ENCODE measurements around the gene GCNA. TPM values are rescaled to one million over a fixed set of nuclear protein-coding genes. Genes with fewer than 3 reads are reported as not detected.

The GCNA gene
- total and polyA plus RNA-seq, 2 experiments from 2014 or later: 1.2 to 1.5 TPM

- H3K9me2 ChIP-seq (ENCODE audit: insufficient read depth): no peaks in the 10 kb centered on the region
- Mint-ChIP-seq H3K27me3 (ENCODE audit: insufficient read depth, low read depth, poor library complexity) (peaks cover 2% of the 10 kb centered on the region), H3K4me3 (no peak overlapping the region), H3K27ac (no peak overlapping the region), H3K4me1 (peaks cover 25% of the 10 kb centered on the region), H3K36me3 (ENCODE audit: low read depth) (peaks cover 48% of the 10 kb centered on the region), H3K9me3 (peaks cover 4% of the 10 kb centered on the region; the same call in 1 of the 3 replicates)
- H3K79me2 ChIP-seq (replicated peaks; ENCODE audit: insufficient read depth): peaks cover 98% of the 10 kb centered on the region
- no peak for ATAC-seq
- TF ChIP-seq ZNF114 (CRISPR knock-in tag; IDR thresholded peaks at IDR 0.05) (no peak), EZH2phosphoT487 (IDR thresholded peaks at IDR 0.05; ENCODE audit: unreplicated experiment) (no peak), CREB1 (CRISPR knock-in tag; IDR thresholded peaks at IDR 0.05; ENCODE audit: low read depth) (no peak), NANOG (IDR thresholded peaks at IDR 0.05; ENCODE audit: borderline replicate concordance) (no peak), EZH2 (IDR thresholded peaks at IDR 0.05; ENCODE audit: low read depth, unreplicated experiment) (no peak), POLR2AphosphoS5 (IDR thresholded peaks at IDR 0.05; ENCODE audit: low read depth) (no peak), JUNB (IDR thresholded peaks at IDR 0.05; ENCODE audit: unreplicated experiment) (no peak), STAT1 (IDR thresholded peaks at IDR 0.05; ENCODE audit: unreplicated experiment) (no peak), ZNF331 (CRISPR knock-in tag; IDR thresholded peaks at IDR 0.05; ENCODE audit: low read depth) (no peak)
- TF ChIP-seq, protein P1, sequence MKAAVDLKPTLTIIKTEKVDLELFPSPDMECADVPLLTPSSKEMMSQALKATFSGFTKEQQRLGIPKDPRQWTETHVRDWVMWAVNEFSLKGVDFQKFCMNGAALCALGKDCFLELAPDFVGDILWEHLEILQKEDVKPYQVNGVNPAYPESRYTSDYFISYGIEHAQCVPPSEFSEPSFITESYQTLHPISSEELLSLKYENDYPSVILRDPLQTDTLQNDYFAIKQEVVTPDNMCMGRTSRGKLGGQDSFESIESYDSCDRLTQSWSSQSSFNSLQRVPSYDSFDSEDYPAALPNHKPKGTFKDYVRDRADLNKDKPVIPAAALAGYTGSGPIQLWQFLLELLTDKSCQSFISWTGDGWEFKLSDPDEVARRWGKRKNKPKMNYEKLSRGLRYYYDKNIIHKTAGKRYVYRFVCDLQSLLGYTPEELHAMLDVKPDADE (IDR thresholded peaks at IDR 0.05): no peak
- TF ChIP-seq, protein P2, sequence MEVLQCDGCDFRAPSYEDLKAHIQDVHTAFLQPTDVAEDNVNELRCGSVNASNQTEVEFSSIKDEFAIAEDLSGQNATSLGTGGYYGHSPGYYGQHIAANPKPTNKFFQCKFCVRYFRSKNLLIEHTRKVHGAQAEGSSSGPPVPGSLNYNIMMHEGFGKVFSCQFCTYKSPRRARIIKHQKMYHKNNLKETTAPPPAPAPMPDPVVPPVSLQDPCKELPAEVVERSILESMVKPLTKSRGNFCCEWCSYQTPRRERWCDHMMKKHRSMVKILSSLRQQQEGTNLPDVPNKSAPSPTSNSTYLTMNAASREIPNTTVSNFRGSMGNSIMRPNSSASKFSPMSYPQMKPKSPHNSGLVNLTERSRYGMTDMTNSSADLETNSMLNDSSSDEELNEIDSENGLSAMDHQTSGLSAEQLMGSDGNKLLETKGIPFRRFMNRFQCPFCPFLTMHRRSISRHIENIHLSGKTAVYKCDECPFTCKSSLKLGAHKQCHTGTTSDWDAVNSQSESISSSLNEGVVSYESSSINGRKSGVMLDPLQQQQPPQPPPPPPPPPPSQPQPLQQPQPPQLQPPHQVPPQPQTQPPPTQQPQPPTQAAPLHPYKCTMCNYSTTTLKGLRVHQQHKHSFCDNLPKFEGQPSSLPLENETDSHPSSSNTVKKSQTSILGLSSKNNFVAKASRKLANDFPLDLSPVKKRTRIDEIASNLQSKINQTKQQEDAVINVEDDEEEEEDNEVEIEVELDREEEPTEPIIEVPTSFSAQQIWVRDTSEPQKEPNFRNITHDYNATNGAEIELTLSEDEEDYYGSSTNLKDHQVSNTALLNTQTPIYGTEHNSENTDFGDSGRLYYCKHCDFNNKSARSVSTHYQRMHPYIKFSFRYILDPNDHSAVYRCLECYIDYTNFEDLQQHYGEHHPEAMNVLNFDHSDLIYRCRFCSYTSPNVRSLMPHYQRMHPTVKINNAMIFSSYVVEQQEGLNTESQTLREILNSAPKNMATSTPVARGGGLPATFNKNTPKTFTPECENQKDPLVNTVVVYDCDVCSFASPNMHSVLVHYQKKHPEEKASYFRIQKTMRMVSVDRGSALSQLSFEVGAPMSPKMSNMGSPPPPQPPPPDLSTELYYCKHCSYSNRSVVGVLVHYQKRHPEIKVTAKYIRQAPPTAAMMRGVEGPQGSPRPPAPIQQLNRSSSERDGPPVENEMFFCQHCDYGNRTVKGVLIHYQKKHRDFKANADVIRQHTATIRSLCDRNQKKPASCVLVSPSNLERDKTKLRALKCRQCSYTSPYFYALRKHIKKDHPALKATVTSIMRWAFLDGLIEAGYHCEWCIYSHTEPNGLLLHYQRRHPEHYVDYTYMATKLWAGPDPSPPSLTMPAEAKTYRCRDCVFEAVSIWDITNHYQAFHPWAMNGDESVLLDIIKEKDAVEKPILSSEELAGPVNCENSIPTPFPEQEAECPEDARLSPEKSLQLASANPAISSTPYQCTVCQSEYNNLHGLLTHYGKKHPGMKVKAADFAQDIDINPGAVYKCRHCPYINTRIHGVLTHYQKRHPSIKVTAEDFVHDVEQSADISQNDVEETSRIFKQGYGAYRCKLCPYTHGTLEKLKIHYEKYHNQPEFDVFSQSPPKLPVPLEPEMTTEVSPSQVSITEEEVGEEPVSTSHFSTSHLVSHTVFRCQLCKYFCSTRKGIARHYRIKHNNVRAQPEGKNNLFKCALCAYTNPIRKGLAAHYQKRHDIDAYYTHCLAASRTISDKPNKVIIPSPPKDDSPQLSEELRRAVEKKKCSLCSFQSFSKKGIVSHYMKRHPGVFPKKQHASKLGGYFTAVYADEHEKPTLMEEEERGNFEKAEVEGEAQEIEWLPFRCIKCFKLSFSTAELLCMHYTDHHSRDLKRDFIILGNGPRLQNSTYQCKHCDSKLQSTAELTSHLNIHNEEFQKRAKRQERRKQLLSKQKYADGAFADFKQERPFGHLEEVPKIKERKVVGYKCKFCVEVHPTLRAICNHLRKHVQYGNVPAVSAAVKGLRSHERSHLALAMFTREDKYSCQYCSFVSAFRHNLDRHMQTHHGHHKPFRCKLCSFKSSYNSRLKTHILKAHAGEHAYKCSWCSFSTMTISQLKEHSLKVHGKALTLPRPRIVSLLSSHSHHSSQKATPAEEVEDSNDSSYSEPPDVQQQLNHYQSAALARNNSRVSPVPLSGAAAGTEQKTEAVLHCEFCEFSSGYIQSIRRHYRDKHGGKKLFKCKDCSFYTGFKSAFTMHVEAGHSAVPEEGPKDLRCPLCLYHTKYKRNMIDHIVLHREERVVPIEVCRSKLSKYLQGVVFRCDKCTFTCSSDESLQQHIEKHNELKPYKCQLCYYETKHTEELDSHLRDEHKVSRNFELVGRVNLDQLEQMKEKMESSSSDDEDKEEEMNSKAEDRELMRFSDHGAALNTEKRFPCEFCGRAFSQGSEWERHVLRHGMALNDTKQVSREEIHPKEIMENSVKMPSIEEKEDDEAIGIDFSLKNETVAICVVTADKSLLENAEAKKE (CRISPR knock-in tag; IDR thresholded peaks at IDR 0.05): no peak
- TF ChIP-seq, protein P3, sequence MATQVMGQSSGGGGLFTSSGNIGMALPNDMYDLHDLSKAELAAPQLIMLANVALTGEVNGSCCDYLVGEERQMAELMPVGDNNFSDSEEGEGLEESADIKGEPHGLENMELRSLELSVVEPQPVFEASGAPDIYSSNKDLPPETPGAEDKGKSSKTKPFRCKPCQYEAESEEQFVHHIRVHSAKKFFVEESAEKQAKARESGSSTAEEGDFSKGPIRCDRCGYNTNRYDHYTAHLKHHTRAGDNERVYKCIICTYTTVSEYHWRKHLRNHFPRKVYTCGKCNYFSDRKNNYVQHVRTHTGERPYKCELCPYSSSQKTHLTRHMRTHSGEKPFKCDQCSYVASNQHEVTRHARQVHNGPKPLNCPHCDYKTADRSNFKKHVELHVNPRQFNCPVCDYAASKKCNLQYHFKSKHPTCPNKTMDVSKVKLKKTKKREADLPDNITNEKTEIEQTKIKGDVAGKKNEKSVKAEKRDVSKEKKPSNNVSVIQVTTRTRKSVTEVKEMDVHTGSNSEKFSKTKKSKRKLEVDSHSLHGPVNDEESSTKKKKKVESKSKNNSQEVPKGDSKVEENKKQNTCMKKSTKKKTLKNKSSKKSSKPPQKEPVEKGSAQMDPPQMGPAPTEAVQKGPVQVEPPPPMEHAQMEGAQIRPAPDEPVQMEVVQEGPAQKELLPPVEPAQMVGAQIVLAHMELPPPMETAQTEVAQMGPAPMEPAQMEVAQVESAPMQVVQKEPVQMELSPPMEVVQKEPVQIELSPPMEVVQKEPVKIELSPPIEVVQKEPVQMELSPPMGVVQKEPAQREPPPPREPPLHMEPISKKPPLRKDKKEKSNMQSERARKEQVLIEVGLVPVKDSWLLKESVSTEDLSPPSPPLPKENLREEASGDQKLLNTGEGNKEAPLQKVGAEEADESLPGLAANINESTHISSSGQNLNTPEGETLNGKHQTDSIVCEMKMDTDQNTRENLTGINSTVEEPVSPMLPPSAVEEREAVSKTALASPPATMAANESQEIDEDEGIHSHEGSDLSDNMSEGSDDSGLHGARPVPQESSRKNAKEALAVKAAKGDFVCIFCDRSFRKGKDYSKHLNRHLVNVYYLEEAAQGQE (IDR thresholded peaks at IDR 0.05; ENCODE audit: unreplicated experiment): no peak
- TF ChIP-seq, protein P4, sequence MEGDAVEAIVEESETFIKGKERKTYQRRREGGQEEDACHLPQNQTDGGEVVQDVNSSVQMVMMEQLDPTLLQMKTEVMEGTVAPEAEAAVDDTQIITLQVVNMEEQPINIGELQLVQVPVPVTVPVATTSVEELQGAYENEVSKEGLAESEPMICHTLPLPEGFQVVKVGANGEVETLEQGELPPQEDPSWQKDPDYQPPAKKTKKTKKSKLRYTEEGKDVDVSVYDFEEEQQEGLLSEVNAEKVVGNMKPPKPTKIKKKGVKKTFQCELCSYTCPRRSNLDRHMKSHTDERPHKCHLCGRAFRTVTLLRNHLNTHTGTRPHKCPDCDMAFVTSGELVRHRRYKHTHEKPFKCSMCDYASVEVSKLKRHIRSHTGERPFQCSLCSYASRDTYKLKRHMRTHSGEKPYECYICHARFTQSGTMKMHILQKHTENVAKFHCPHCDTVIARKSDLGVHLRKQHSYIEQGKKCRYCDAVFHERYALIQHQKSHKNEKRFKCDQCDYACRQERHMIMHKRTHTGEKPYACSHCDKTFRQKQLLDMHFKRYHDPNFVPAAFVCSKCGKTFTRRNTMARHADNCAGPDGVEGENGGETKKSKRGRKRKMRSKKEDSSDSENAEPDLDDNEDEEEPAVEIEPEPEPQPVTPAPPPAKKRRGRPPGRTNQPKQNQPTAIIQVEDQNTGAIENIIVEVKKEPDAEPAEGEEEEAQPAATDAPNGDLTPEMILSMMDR (conservative IDR thresholded peaks at IDR 0.05; ENCODE audit: low read depth in 2 of 2): no peak
- H3K27me3 ChIP-seq (ENCODE audit: insufficient read depth): no peaks in the 10 kb centered on the region
- no peak overlapping the region for H3K4me3 ChIP-seq
- peaks cover 56% of the 10 kb centered on the region for H4K20me1 ChIP-seq (replicated peaks; ENCODE audit: insufficient read depth)
- peaks cover 25% of the 10 kb centered on the region for H3K4me1 ChIP-seq (ENCODE audit: insufficient read depth)
- H3K36me3 ChIP-seq (ENCODE audit: insufficient read depth): peaks cover 20% of the 10 kb centered on the region; the same call in 1 of the 2 replicates
- no peaks in the 10 kb centered on the region for H3F3A ChIP-seq (replicated peaks; ENCODE audit: low read depth)
- H3K27ac ChIP-seq (ENCODE audit: low read depth): no peak overlapping the region
- no peak overlapping the region for H3K4me2 ChIP-seq
- no peak overlapping the region for H2AFZ ChIP-seq
- no peak for DNase-seq (ENCODE audit: low spot score)
Observed at GRCh38 chrX:71537743-71538142, 40.5 kb upstream of the GCNA start.

Data from GM23338 (cell line).